IMR-90 (cell line): ENCODE results near the gene RPS6KA3. TPM values are rescaled to one million over a fixed set of nuclear protein-coding genes. Genes with fewer than 3 reads are reported as not detected.
A peak's percentile ranks its signal among the peaks of the same experiment; 100 is the strongest.

Experiments
- ATAC-seq: fragments of 200-7000 bp; cut with Tn5 transposase; 2 replicates; pipeline ENCODE4 v1.9.1; 2020; ENCODE audit warnings: low read depth, mild to moderate bottlenecking, moderate library complexity
- BruUV-seq: library from RNA; stranded (reverse); fragments of 400-500 nt; replicated peaks from 2 replicates; lab custom pipeline; 2021; lab: Mats Ljungman, UMichigan
- CTCF ChIA-PET: fragments of 300-600 bp; formaldehyde crosslinking; extraction: SDS; loops from one replicate; lab custom pipeline; 2021; ENCODE audit warnings: antibody characterized with exemption; lab: Yijun Ruan, JAX
- POLR2A ChIA-PET: fragments of 300-600 bp; sonication (Branson Sonifier 250); formaldehyde crosslinking; loops from one replicate; lab custom pipeline; 2022; ENCODE audit warnings: antibody characterized with exemption; ENCODE audit not compliant: unreplicated experiment; lab: Charles Lee
- DNase-seq: peaks from one replicate; pipeline ENCODE4 v3.0.0; 2013
- H2AFZ ChIP-seq: replicated peaks from 2 replicates; pipeline ENCODE3; 2013; ENCODE audit warnings: low read length, mild to moderate bottlenecking; ENCODE audit not compliant: poor library complexity
- H2AK5ac ChIP-seq: 2 replicates; pipeline ENCODE4 v1.6.1; 2013; ENCODE audit warnings: low read depth, low read length, inconsistent platforms
- H2AK9ac ChIP-seq: replicated peaks from 2 replicates; pipeline ENCODE3; 2013; ENCODE audit warnings: mild to moderate bottlenecking, low read depth, low read length, moderate library complexity; ENCODE audit not compliant: poor library complexity
- H2BK120ac ChIP-seq: 2 replicates; pipeline ENCODE4 v1.6.1; 2013; ENCODE audit warnings: low read depth, low read length, inconsistent platforms
- H2BK15ac ChIP-seq: 3 replicates; pipeline ENCODE4 v1.6.1; 2013; ENCODE audit warnings: low read depth, low read length, inconsistent platforms
- H2BK20ac ChIP-seq: 2 replicates; pipeline ENCODE4 v1.6.1; 2013; ENCODE audit warnings: low read depth, mild to moderate bottlenecking, inconsistent platforms, low read length, moderate library complexity
- H2BK5ac ChIP-seq: 2 replicates; pipeline ENCODE4 v1.6.1; 2013; ENCODE audit warnings: mild to moderate bottlenecking, low read depth, low read length, inconsistent platforms; ENCODE audit not compliant: poor library complexity, severe bottlenecking
- H3K14ac ChIP-seq: replicated peaks from 2 replicates; pipeline ENCODE4 v1.6.1; 2013; ENCODE audit warnings: low read depth, low read length, inconsistent platforms
- H3K18ac ChIP-seq: 2 replicates; pipeline ENCODE4 v1.6.1; 2013; ENCODE audit warnings: low read depth, low read length, control low read depth
- H3K23ac ChIP-seq: 2 replicates; pipeline ENCODE4 v1.6.1; 2013; ENCODE audit warnings: low read depth, low read length, inconsistent platforms
- H3K27ac ChIP-seq: 2 replicates; pipeline ENCODE4 v1.5.1; 2013; ENCODE audit warnings: mild to moderate bottlenecking, control low read depth, low read length; ENCODE audit not compliant: insufficient read depth
- H3K27me3 ChIP-seq: 2 replicates; pipeline ENCODE4 v1.6.1; 2013; ENCODE audit warnings: low read length; ENCODE audit not compliant: control insufficient read depth, insufficient read depth
- H3K36me3 ChIP-seq: 2 replicates; pipeline ENCODE4 v1.6.1; 2013; ENCODE audit warnings: low read length, mixed read lengths; ENCODE audit not compliant: control insufficient read depth, insufficient read depth
- H3K4ac ChIP-seq: 2 replicates; pipeline ENCODE4 v1.6.1; 2013; ENCODE audit warnings: low read depth, low read length, inconsistent platforms
- H3K4me1 ChIP-seq: 2 replicates; pipeline ENCODE4 v1.6.1; 2013; ENCODE audit warnings: low read length, mixed read lengths; ENCODE audit not compliant: control insufficient read depth, insufficient read depth
- H3K4me2 ChIP-seq: 2 replicates; pipeline ENCODE4 v1.6.1; 2013; ENCODE audit warnings: low read depth, mild to moderate bottlenecking, control low read depth, low read length, moderate library complexity
- H3K4me3 ChIP-seq: 2 replicates; pipeline ENCODE4 v1.5.1; 2013; ENCODE audit warnings: low read depth, mild to moderate bottlenecking, control low read depth, low read length, moderate library complexity; ENCODE audit not compliant: insufficient read depth
- H3K56ac ChIP-seq: 2 replicates; pipeline ENCODE4 v1.6.1; 2013; ENCODE audit warnings: low read length, inconsistent platforms; ENCODE audit not compliant: insufficient read depth; ENCODE audit errors: extremely low read depth
- H3K79me1 ChIP-seq, 2 experiments: 2 replicates each; pipeline ENCODE4 v1.6.1; 2013; ENCODE audit warnings: low read length in 2 of 2, inconsistent platforms in 1 of 2, low read depth in 1 of 2
- H3K9ac ChIP-seq: 2 replicates; pipeline ENCODE4 v1.6.1; 2013; ENCODE audit warnings: low read depth, low read length, control low read depth
- H3K9me1 ChIP-seq: 2 replicates; pipeline ENCODE4 v1.6.1; 2013; ENCODE audit warnings: low read length, inconsistent platforms; ENCODE audit not compliant: insufficient read depth
- H3K9me3 ChIP-seq: 2 replicates; pipeline ENCODE4 v1.6.1; 2013; ENCODE audit warnings: low read length; ENCODE audit not compliant: control insufficient read depth, insufficient read depth
- H4K20me1 ChIP-seq: 2 replicates; pipeline ENCODE4 v1.6.1; 2013; ENCODE audit warnings: low read length, inconsistent platforms; ENCODE audit not compliant: insufficient read depth
- H4K5ac ChIP-seq: 2 replicates; pipeline ENCODE4 v1.6.1; 2013; ENCODE audit warnings: mild to moderate bottlenecking, low read depth, low read length, control low read depth
- H4K8ac ChIP-seq, 2 experiments: 2 replicates each; pipeline ENCODE4 v1.6.1; 2013; ENCODE audit warnings: low read depth in 2 of 2, low read length in 2 of 2, control low read depth in 1 of 2, inconsistent platforms in 1 of 2
- H4K91ac ChIP-seq: 2 replicates; pipeline ENCODE4 v1.6.1; 2013; ENCODE audit warnings: low read depth, low read length, inconsistent platforms; ENCODE audit not compliant: insufficient read depth
- CHD1 ChIP-seq: IDR thresholded peaks from 2 replicates; pipeline ENCODE4 v1.6.1; 2012; ENCODE audit warnings: low read depth, low read length, improper control_type of control experiment
- CTCF ChIP-seq: conservative IDR thresholded peaks from 2 replicates; pipeline ENCODE4 v1.5.1; 2012; ENCODE audit warnings: mild to moderate bottlenecking, low read depth, low read length, improper control_type of control experiment
- ELK1 ChIP-seq: fragments of 150-350 bp; IDR thresholded peaks from 2 replicates; pipeline ENCODE4 v1.6.1; 2016; ENCODE audit warnings: low read depth, mild to moderate bottlenecking, low read length, moderate library complexity, borderline replicate concordance
- FOS ChIP-seq: fragments of 150-350 bp; IDR thresholded peaks from 2 replicates; pipeline ENCODE4 v1.6.1; 2016; ENCODE audit warnings: low read depth, low read length
- MXI1 ChIP-seq: IDR thresholded peaks from 2 replicates; pipeline ENCODE4 v1.6.1; 2012; ENCODE audit warnings: low read depth, mild to moderate bottlenecking, low read length, moderate library complexity, borderline replicate concordance
- NFE2L2 ChIP-seq: fragments of 150-350 bp; IDR thresholded peaks from 2 replicates; pipeline ENCODE4 v1.6.1; 2016; ENCODE audit warnings: low read depth, mild to moderate bottlenecking, low read length
- POLR2A ChIP-seq: IDR thresholded peaks from 2 replicates; pipeline ENCODE4 v1.6.1; 2012; ENCODE audit warnings: mild to moderate bottlenecking, low read depth, low read length
- RCOR1 ChIP-seq: IDR thresholded peaks from 2 replicates; pipeline ENCODE4 v1.6.1; 2012; ENCODE audit warnings: mild to moderate bottlenecking, low read length, improper control_type of control experiment; ENCODE audit not compliant: insufficient replicate concordance
- RFX5 ChIP-seq: IDR thresholded peaks from 2 replicates; pipeline ENCODE4 v1.8.0; 2012; ENCODE audit warnings: low read depth, mild to moderate bottlenecking, low read length, moderate library complexity
- SMC3 ChIP-seq: fragments of 150-350 bp; IDR thresholded peaks from 2 replicates; pipeline ENCODE4 v1.6.1; 2016; ENCODE audit warnings: low read depth, mild to moderate bottlenecking, antibody characterized with exemption, low read length, moderate library complexity
- USF2 ChIP-seq: fragments of 150-350 bp; IDR thresholded peaks from 2 replicates; pipeline ENCODE4 v1.6.1; 2017; ENCODE audit warnings: mild to moderate bottlenecking, antibody characterized with exemption, low read length, low read depth
- WGBS, 2 experiments: methylation state at CpG; one replicate each; pipeline versions ENCODE4 v1.1.5 to v1.1.7; 2013; ENCODE audit warnings: missing lambda C conversion rate in 2 of 2; ENCODE audit not compliant: insufficient read length in 1 of 2; ENCODE audit errors: extremely low coverage in 2 of 2; 5-methylcytosine and 5-hydroxymethylcytosine counted together
- dilution Hi-C: fragments of 300-500 bp; cut with HindIII; formaldehyde crosslinking; loops from one replicate; pipeline ENCODE4 v1.14.3; 2018; ENCODE audit warnings: low sequenced_read_pairs; ENCODE audit not compliant: unreplicated experiment
- in situ Hi-C: fragments of 300-500 bp; cut with MboI; formaldehyde crosslinking; loops from 3 replicates; pipeline ENCODE4 v1.14.3; 2019; ENCODE audit warnings: low sequenced_read_pairs, inconsistent platforms, mixed read lengths
- intact Hi-C: fragments of 100-400 bp; cut with micrococcal nuclease; formaldehyde crosslinking; loops from 2 replicates; pipeline ENCODE4 v1.10.0; 2022
- polyA plus RNA-seq, 3 experiments: library from polyadenylated mRNA; depleted of rRNA; stranded (reverse); fragments of >200 nt; gene quantifications; 2 replicates each; pipeline ENCODE4 v1.2.3, GENCODE V29; 2012; ENCODE audit warnings: low replicate concordance in 1 of 3
- total RNA-seq: library from RNA; depleted of rRNA; stranded (reverse); fragments of >200 nt; gene quantifications from 2 replicates; pipeline ENCODE4 v1.2.3, GENCODE V29; 2012

RPS6KA3 gene
- total and polyA plus RNA-seq, 2 of the 4 experiments (the other 2 are of a cell fraction), result 20.8 to 43.9 TPM

GRCh38 chrX:20144491-20144890, 122.2 kb downstream of the RPS6KA3 start:
- Histone ChIP-seq H3K18ac (no peak overlapping the region), H4K8ac (no peak overlapping the region), H2AFZ (no peak overlapping the region), H3K36me3 (no peaks in the 10 kb centered on the region; the same call in 1 of the 2 replicates), H3K27me3 (no peaks in the 10 kb centered on the region; the same call in 1 of the 2 replicates), H4K20me1 (peaks cover 11% of the 10 kb centered on the region), H3K23ac (no peak overlapping the region), H3K56ac (no peak overlapping the region), H3K4me1 (peaks cover 1% of the 10 kb centered on the region), H2AK9ac (no peak overlapping the region), H3K79me1 (peaks cover 0 to 2% of the 10 kb centered on the region in 2 experiments; a peak in 2 of 4 replicates), H3K9me1 (no peaks in the 10 kb centered on the region), H3K4me2 (no peak overlapping the region), H3K9me3 (no peaks in the 10 kb centered on the region), H3K14ac (no peak overlapping the region), H2BK20ac (no peak overlapping the region), H3K4ac (no peak overlapping the region), H3K9ac (no peak overlapping the region), H2BK15ac (no peak overlapping the region), H2BK120ac (no peak overlapping the region), H4K91ac (no peak overlapping the region), H3K27ac (no peak overlapping the region), H2BK5ac (no peak overlapping the region), H3K4me3 (no peak overlapping the region), H2AK5ac (no peak overlapping the region), H4K5ac (no peak overlapping the region)
- no peak for TF ChIP-seq SMC3
- no peak for TF ChIP-seq CTCF
- no peak for TF ChIP-seq RCOR1
- no peak for TF ChIP-seq USF2
- no peak for TF ChIP-seq ELK1
- no peak for TF ChIP-seq FOS
- TF ChIP-seq RFX5, result no peak
- no peak for TF ChIP-seq CHD1
- TF ChIP-seq MXI1, result no peak
- TF ChIP-seq POLR2A, result no peak
- no peak for TF ChIP-seq NFE2L2
- intact Hi-C loops (no loop called here), in situ Hi-C loops (no loop called here), dilution Hi-C loops (no loop called here)
- no peak for ATAC-seq
- WGBS, 2 experiments, result no CpG with 5 or more reads among the region's 3 CpGs
- CTCF ChIA-PET, result no interaction called here
- POLR2A ChIA-PET, result no interaction called here
- DNase-seq, result peak; percentile 82
- no TSS peak for BruUV-seq
